ENCODE data around the gene DNM3.
A peak's percentile ranks its signal among the peaks of the same experiment; 100 is the strongest.
"Not testable (repeated sequence)": the region's sequence is repeated elsewhere in the genome, so short reads cannot be mapped to it uniquely, and the experiment has no call there.

The DNM3 gene

GRCh38 chr1:171984850-171985485, 143.7 kb downstream of the DNM3 start:
- DNase-seq, result peak; percentile 60

- DNase-seq, result no peak
These were observed 144.3 kb downstream of the DNM3 start for GRCh38 chr1:171985639-171986038.

- no peak for DNase-seq
These were observed 147.1 kb downstream of the DNM3 start for GRCh38 chr1:171988243-171988885.

GRCh38 chr1:171990371-171990770, 149.1 kb downstream of the DNM3 start:
- no peak for DNase-seq

- no peak for DNase-seq
These were observed 153.0 kb downstream of the DNM3 start for GRCh38 chr1:171994293-171994692.

- DNase-seq, result no peak
These were observed 154.3 kb downstream of the DNM3 start for GRCh38 chr1:171995573-171995972.

GRCh38 chr1:171997936-171998335, 156.6 kb downstream of the DNM3 start:
- DNase-seq, result no peak

- no peak for DNase-seq
These were observed 157.4 kb downstream of the DNM3 start for GRCh38 chr1:171998711-171999110.

- DNase-seq, result no peak
These were observed 158.5 kb downstream of the DNM3 start for GRCh38 chr1:171999756-172000155.

GRCh38 chr1:172001288-172001687, 160.0 kb downstream of the DNM3 start:
- DNase-seq, result no peak

GRCh38 chr1:172002725-172003345, 161.5 kb downstream of the DNM3 start:
- peak; percentile 74 for DNase-seq

- no peak for DNase-seq
These were observed 162.7 kb downstream of the DNM3 start for GRCh38 chr1:172003766-172004530.

GRCh38 chr1:172004671-172005070, 163.4 kb downstream of the DNM3 start:
- DNase-seq, result no peak

- DNase-seq, result no peak
These were observed 164.6 kb downstream of the DNM3 start for GRCh38 chr1:172005856-172006255.

- no peak for DNase-seq
These were observed 165.4 kb downstream of the DNM3 start for GRCh38 chr1:172006660-172007059.

GRCh38 chr1:172018727-172019311, 177.5 kb downstream of the DNM3 start:
- no peak for DNase-seq

- DNase-seq, result no peak
These were observed 178.7 kb downstream of the DNM3 start for GRCh38 chr1:172019976-172020375.

GRCh38 chr1:172024516-172024915, 183.2 kb downstream of the DNM3 start:
- no peak for DNase-seq

GRCh38 chr1:172024944-172025738, 183.8 kb downstream of the DNM3 start:
- not testable (repeated sequence) for DNase-seq

- DNase-seq, result no peak
These were observed 199.2 kb downstream of the DNM3 start for GRCh38 chr1:172040466-172040865.

GRCh38 chr1:172041102-172041501, 199.8 kb downstream of the DNM3 start:
- DNase-seq, result no peak

- peak; percentile 59 for DNase-seq
These were observed 200.4 kb downstream of the DNM3 start for GRCh38 chr1:172041742-172042141.
